Neural crest cell (in vitro differentiated cells): ENCODE data around the gene CYP3A5. TPM values are rescaled to one million over a fixed set of nuclear protein-coding genes. Genes with fewer than 3 reads are reported as not detected.

Experiments
- DNase-seq: peaks from one replicate; pipeline ENCODE4 v3.0.0; 2021; ENCODE audit warnings: low read depth, mixed read lengths, low spot score
- H3K27ac Mint-ChIP-seq: one replicate; pipeline ENCODE4 v1.8.0; 2021; ENCODE audit warnings: mild to moderate bottlenecking, mixed read lengths; ENCODE audit not compliant: unreplicated experiment
- H3K27me3 Mint-ChIP-seq: 2 replicates; pipeline ENCODE4 v1.8.0; 2021; ENCODE audit warnings: low read depth, mild to moderate bottlenecking, mixed read lengths
- H3K36me3 Mint-ChIP-seq: 2 replicates; pipeline ENCODE4 v1.8.0; 2021; ENCODE audit warnings: low read depth, mild to moderate bottlenecking, mixed read lengths
- H3K4me1 Mint-ChIP-seq: 2 replicates; pipeline ENCODE4 v1.8.0; 2021; ENCODE audit warnings: mixed read lengths
- H3K4me3 Mint-ChIP-seq: one replicate; pipeline ENCODE4 v1.8.0; 2021; ENCODE audit warnings: mild to moderate bottlenecking, mixed read lengths
- H3K9me3 Mint-ChIP-seq: 2 replicates; pipeline ENCODE4 v1.8.0; 2021; ENCODE audit warnings: mixed read lengths
- total RNA-seq: library from RNA; stranded (reverse); gene quantifications from 2 replicates; pipeline ENCODE4 v1.2.1, GENCODE V29; 2021
- TF ChIP-seq, protein P1 (sequence below): fragments of 200-600 bp; sonication (generic); conservative IDR thresholded peaks from 2 replicates; pipeline ENCODE4 v1.5.0; 2021; ENCODE audit warnings: antibody characterized with exemption, mild to moderate bottlenecking

The CYP3A5 gene
- total RNA-seq, 1 donor from 2014 or later, result not detected

- Mint-ChIP-seq H3K27me3 (no peaks in the 10 kb centered on the region), H3K27ac (no peak overlapping the region), H3K9me3 (no peaks in the 10 kb centered on the region), H3K4me3 (no peak overlapping the region), H3K4me1 (no peaks in the 10 kb centered on the region), H3K36me3 (no peaks in the 10 kb centered on the region)
- no peak for DNase-seq
- TF ChIP-seq, protein P1, sequence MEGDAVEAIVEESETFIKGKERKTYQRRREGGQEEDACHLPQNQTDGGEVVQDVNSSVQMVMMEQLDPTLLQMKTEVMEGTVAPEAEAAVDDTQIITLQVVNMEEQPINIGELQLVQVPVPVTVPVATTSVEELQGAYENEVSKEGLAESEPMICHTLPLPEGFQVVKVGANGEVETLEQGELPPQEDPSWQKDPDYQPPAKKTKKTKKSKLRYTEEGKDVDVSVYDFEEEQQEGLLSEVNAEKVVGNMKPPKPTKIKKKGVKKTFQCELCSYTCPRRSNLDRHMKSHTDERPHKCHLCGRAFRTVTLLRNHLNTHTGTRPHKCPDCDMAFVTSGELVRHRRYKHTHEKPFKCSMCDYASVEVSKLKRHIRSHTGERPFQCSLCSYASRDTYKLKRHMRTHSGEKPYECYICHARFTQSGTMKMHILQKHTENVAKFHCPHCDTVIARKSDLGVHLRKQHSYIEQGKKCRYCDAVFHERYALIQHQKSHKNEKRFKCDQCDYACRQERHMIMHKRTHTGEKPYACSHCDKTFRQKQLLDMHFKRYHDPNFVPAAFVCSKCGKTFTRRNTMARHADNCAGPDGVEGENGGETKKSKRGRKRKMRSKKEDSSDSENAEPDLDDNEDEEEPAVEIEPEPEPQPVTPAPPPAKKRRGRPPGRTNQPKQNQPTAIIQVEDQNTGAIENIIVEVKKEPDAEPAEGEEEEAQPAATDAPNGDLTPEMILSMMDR, result no peak
These were observed 7.2 kb downstream of the CYP3A5 start for GRCh38 chr7:99672573-99672972.

GRCh38 chr7:99669782-99670181 lies 10.0 kb downstream of the CYP3A5 start:
- peaks cover 4% of the 10 kb centered on the region for H3K36me3 Mint-ChIP-seq
- no peak for DNase-seq
- TF ChIP-seq, protein P1, result no peak
- no peaks in the 10 kb centered on the region for H3K4me1 Mint-ChIP-seq
- no peak overlapping the region for H3K27ac Mint-ChIP-seq
- no peaks in the 10 kb centered on the region for H3K27me3 Mint-ChIP-seq
- H3K4me3 Mint-ChIP-seq, result no peak overlapping the region
- H3K9me3 Mint-ChIP-seq, result no peaks in the 10 kb centered on the region

DNA sequence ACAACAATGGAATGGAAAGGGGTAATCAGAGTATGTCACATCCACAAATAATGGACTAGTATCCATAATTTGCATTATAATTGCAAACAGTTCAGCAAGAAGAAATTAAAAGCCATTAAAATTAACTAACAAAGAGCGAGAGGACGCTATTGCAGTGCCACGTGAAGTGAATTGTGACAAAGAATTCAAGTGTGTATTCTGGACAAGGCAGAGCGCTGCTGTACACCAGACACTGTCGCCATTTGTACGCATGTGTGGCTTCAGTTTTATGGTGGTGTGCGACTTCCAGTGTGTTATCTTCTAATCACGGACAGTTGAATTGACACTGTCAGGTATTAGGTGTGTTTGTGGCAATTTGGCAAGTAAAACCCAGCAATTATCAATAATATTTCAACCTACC lies 11.3 kb downstream of the CYP3A5 start:
- TF ChIP-seq, protein P1, result no peak
- Mint-ChIP-seq H3K27ac (no peak overlapping the region), H3K27me3 (no peaks in the 10 kb centered on the region), H3K9me3 (peaks cover 3% of the 10 kb centered on the region), H3K36me3 (peaks cover 7% of the 10 kb centered on the region), H3K4me1 (no peaks in the 10 kb centered on the region), H3K4me3 (no peak overlapping the region)
- DNase-seq, result no peak

GRCh38 chr7:99667179-99667578 lies 12.6 kb downstream of the CYP3A5 start:
- TF ChIP-seq, protein P1, result no peak
- peaks cover 12% of the 10 kb centered on the region for H3K36me3 Mint-ChIP-seq

GRCh38 chr7:99666013-99666395 lies 13.8 kb downstream of the CYP3A5 start:
- Mint-ChIP-seq H3K36me3 (peaks cover 12% of the 10 kb centered on the region), H3K4me1 (no peaks in the 10 kb centered on the region), H3K27me3 (no peaks in the 10 kb centered on the region), H3K4me3 (no peak overlapping the region), H3K27ac (no peak overlapping the region), H3K9me3 (peaks cover 3% of the 10 kb centered on the region)
- TF ChIP-seq, protein P1, result no peak
- no peak for DNase-seq

More at GRCh38 chr7:99667179-99667578, 12.6 kb downstream of the CYP3A5 start:
- H3K4me1 Mint-ChIP-seq, result no peaks in the 10 kb centered on the region
- H3K27me3 Mint-ChIP-seq, result no peaks in the 10 kb centered on the region
- H3K9me3 Mint-ChIP-seq, result peaks cover 3% of the 10 kb centered on the region
- DNase-seq, result no peak
- H3K4me3 Mint-ChIP-seq, result no peak overlapping the region
- H3K27ac Mint-ChIP-seq, result no peak overlapping the region
